Epithelial cell of esophagus (primary cell): Measurements from ENCODE around the gene HOXA3.

Experiments
- DNase-seq: peaks from one replicate; pipeline ENCODE4 v3.0.0; 2010; ENCODE audit warnings: low read depth
- H3K4me3 ChIP-seq: 2 replicates; pipeline ENCODE4 v1.5.1; 2011; ENCODE audit warnings: mild to moderate bottlenecking, low read length, control low read depth
- TF ChIP-seq, protein P1 (sequence below): IDR thresholded peaks from 2 replicates; pipeline ENCODE4 v1.5.1; 2011; ENCODE audit warnings: low read depth, mild to moderate bottlenecking, low read length, control low read depth, inconsistent platforms; ENCODE audit not compliant: insufficient read depth; ENCODE audit errors: missing control alignments

HOXA3 gene

DNA sequence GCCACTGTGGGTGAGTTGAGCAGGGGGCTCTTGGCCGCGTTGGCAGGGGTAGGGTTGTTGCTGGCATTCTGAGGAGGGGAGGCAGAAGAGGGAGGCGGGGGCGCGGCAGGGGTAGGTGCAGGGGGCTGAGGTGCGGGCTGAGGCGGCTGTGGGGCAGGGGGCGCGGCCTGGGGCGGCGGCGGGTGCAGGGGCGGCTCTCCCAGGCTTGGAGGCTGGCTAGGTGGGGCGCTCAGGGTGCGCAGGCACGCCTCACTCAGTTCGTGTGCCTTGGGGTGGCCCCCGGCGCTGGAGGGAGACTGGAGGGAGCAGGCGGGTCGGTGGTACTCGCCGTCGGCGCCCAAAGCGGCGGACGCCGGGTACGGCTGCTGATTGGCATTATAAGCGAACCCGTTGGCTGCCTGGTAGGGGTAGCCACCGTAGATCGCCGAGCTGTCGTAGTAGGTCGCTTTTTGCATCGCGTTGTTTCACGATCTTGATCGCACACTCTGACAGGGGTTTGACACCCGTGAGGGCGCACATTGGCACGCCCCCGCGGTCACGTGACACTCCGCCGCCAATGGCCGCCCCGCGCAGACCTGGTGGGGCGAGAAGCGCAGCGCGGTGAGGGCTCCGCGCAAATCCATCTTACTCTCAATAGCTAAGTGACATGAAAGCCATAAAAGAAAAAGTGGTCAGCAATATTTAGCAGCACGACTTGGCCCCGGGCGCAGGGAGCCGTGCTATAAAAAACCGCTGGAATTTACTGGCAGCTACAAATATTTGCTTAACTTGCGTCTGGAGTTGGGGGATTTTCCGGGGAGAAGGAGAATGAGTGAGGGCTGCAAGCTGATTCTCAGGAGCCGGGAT is 42.0 kb downstream of the HOXA3 start:
- TF ChIP-seq, protein P1, sequence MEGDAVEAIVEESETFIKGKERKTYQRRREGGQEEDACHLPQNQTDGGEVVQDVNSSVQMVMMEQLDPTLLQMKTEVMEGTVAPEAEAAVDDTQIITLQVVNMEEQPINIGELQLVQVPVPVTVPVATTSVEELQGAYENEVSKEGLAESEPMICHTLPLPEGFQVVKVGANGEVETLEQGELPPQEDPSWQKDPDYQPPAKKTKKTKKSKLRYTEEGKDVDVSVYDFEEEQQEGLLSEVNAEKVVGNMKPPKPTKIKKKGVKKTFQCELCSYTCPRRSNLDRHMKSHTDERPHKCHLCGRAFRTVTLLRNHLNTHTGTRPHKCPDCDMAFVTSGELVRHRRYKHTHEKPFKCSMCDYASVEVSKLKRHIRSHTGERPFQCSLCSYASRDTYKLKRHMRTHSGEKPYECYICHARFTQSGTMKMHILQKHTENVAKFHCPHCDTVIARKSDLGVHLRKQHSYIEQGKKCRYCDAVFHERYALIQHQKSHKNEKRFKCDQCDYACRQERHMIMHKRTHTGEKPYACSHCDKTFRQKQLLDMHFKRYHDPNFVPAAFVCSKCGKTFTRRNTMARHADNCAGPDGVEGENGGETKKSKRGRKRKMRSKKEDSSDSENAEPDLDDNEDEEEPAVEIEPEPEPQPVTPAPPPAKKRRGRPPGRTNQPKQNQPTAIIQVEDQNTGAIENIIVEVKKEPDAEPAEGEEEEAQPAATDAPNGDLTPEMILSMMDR: no peak
- peak; percentile 50 for DNase-seq
- H3K4me3 ChIP-seq: peak overlapping the region; percentile 41

DNA sequence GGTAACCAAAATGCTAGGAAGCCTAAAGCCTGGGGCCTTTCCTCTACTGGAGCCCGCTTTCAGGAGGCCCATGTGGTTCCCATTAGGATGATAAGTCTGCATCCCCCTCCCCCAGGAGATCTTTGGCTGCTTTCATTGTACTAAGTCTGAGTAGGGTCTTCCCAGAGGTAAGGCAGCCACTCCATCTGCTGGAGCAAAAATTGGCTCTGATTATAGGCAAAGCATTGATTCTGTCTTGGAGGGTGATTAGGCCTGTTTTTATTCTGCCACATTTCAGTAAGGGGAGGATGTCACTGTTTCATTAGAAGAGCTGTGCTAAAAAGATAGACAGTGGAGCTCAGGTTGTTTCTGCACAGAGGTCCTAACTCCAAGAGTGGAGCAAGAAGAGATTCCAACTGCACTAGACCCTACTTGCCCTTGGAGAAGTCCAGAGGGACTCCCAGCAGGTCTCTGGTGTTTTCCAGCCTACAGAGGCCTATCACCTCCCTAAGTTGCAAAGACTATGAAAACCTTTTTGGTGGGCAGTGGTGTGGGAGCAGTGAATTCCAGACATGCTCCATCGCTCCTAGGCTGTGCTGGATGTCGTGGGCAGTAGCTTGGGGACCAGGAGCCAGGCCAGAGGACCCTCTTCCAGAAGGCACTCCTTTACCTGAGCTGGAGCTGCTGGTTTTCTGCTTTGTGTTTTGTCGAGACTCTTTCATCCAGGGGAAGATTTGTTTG is 42.8 kb downstream of the HOXA3 start:
- TF ChIP-seq, protein P1: no peak
- DNase-seq: no peak
- no peak overlapping the region for H3K4me3 ChIP-seq

DNA sequence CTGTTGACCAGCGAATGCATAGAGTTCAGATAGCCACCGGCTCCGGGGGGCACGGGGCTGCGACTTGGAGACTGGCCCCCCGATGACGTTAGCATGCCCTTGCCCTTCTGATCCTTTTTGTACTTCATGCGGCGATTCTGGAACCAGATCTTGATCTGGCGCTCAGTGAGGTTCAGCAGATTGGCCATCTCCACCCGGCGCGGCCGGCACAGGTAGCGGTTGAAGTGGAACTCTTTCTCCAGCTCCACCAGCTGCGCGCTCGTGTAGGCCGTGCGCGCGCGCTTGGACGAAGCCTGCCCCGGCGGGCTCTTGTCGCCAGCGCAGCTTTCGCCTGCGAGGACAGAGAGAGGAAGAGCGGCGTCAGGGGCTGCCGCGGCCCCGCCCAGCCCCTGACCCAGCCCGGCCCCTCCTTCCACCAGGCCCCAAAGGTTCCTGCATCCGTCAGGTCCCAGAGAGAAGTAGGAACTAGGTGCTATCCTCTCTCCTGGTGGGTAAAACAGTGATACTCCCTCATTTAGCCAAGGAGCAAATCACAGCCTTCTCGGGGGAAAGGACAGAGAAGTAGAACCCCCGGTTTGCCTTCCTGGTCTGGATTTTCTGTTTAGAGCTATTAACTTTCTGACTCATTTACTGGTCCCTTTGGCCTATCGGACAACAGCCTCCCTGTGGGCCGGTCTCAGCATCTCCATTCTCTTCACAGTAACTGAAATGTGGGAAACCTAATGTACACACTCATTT is 43.8 kb downstream of the HOXA3 start:
- TF ChIP-seq, protein P1: no peak
- DNase-seq: no peak
- H3K4me3 ChIP-seq: no peak overlapping the region

DNA sequence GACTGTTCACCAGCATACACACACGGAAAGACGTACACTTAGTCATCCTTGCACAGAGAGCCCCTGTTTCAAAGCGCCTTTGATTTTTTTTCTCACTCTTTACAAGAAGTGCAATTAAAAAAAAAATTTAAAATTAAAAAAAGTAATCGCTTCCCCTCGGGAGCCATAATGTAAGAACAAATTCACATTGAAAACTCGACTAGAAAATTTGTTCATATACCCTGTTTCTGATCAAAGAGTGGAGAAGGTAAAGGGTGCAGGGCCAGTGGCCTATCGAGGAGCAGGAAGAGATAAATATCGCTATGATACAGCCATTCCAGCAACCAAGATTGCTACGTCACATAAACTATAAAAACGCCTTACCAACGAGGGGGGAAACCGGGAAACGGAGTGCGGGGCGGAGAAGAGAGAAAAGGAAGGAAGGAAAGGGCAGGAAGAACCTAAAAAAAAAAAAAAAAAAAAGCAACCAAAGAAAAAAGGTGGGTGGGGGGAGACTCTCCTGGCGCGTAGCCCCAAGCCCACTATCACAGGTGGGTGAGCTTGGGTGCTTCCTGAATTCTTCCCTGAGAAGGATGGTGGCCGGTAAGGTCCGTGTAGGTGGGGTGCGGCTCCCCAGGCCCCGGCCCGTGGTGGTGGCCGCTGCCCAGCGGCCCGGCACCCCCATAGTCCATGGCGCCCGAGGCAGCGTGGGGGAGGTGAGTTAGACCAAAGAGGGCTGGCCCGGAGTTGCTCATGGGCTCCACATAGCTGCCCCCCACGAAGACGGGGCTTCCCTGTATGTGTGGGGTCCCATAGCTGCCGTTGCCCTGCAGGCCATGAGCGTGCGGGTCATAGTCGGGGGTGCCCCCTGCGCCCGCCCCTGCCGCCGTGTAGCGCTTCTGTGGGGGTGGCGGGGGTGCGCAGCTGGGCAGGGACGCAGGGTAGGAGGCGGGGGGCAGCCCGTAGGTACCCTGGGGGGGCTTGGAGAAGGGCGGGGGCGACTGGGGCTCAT is 44.7 kb downstream of the HOXA3 start:
- TF ChIP-seq, protein P1: no peak
- H3K4me3 ChIP-seq: no peak overlapping the region
- no peak for DNase-seq

DNA sequence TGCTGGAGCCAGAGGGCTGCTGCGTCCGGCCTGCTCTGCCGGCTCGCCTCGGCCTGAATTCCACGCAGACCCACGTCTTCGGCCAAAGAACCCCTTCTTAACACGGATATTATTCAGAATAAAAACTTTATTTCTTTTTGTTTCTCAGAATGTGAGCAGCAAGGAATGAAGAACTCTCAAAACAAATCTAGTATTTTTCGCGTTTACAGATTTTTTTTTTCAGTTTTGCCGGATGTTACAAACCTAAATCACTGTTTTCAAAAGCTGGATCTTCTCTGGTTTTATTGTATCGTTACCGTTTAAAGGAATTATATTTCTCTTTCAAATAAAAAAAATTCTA is 45.5 kb downstream of the HOXA3 start:
- TF ChIP-seq, protein P1: no peak
- DNase-seq: no peak
- no peak overlapping the region for H3K4me3 ChIP-seq
